ENCODE results near the gene MAGI1. TPM values are rescaled to one million over a fixed set of nuclear protein-coding genes. Genes with fewer than 3 reads are reported as not detected.

Gene MAGI1
- total RNA-seq, 1 experiment from 2014 or later: 38.6 TPM

- ATAC-seq: no peak
- CTCF ChIA-PET: no interaction called here
- POLR2A ChIA-PET: no interaction called here
These were observed 514.8 kb downstream of the MAGI1 start for GRCh38 chr3:65523878-65524277.

GRCh38 chr3:65521032-65521431, 517.7 kb downstream of the MAGI1 start:
- no peak overlapping the region for H3K9ac ChIP-seq (ENCODE audit: low read length)
- H3K9me3 ChIP-seq (ENCODE audit: control insufficient read depth in 1 of 2, insufficient read depth in 1 of 2, low read depth in 1 of 2, low read length in 2 of 2): no peaks in the 10 kb centered on the region
- no peak overlapping the region for H2AFZ ChIP-seq (ENCODE audit: low read depth, low read length, poor library complexity, severe bottlenecking)
- H3K27ac ChIP-seq (ENCODE audit: low read depth, low read length): no peak overlapping the region
- no peaks in the 10 kb centered on the region for H3K27me3 ChIP-seq (ENCODE audit: insufficient read depth, low read length)
- no TSS peak for BruUV-seq (replicated peaks)
- ChIA-PET CTCF (no interaction called here), POLR2A (no interaction called here), RAD21 (ENCODE audit: low non-redundant PET in 1 of 2, low total read pairs in 2 of 2, uncharacterized antibody in 2 of 2, unreplicated experiment in 2 of 2) (no interaction called here)
- no peaks in the 10 kb centered on the region for H3K36me3 ChIP-seq (ENCODE audit: control insufficient read depth in 1 of 2, insufficient read depth in 2 of 2, low read length in 2 of 2)
- no peak for DNase-seq (ENCODE audit: low read depth, low spot score)
- no peak overlapping the region for H3K4me2 ChIP-seq (ENCODE audit: low read length)
- no peak for ATAC-seq
- TF ChIP-seq POLR2A (IDR thresholded peaks at IDR 0.05; ENCODE audit: borderline replicate concordance, extremely low read depth, insufficient read depth, insufficient read length) (no peak), SIN3A (IDR thresholded peaks at IDR 0.05; ENCODE audit: low read depth) (no peak), EZH2phosphoT487 (IDR thresholded peaks at IDR 0.05; ENCODE audit: borderline replicate concordance) (no peak), SP1 (IDR thresholded peaks at IDR 0.05; ENCODE audit: low read depth) (no peak), ELF1 (IDR thresholded peaks at IDR 0.05; ENCODE audit: borderline replicate concordance, low read depth) (no peak), CEBPB (IDR thresholded peaks at IDR 0.05; ENCODE audit: low read depth) (no peak), EZH2 (IDR thresholded peaks at IDR 0.05) (no peak), CTCF (IDR thresholded peaks at IDR 0.05 in 2 of 3, conservative IDR thresholded peaks at IDR 0.05 in 1 of 3; ENCODE audit: borderline replicate concordance in 1 of 3, insufficient read depth in 1 of 3, low read depth in 2 of 3, low read length in 2 of 3) (no peak), POLR2AphosphoS5 (IDR thresholded peaks at IDR 0.05; ENCODE audit: low read depth, low read length) (no peak), RAD21 (IDR thresholded peaks at IDR 0.05; ENCODE audit: low read depth) (no peak), JUND (IDR thresholded peaks at IDR 0.05) (no peak), ZNF274 (IDR thresholded peaks at IDR 0.05; ENCODE audit: low read depth, low read length) (no peak)
- H3K4me3 ChIP-seq (replicated peaks in 1 of 2; ENCODE audit: low read depth in 1 of 2, low read length in 2 of 2): no peak overlapping the region
- intact Hi-C loops (cut with micrococcal nuclease): no loop called here
- H3K4me1 ChIP-seq (ENCODE audit: control insufficient read depth in 1 of 2, insufficient read depth in 2 of 2, low read length in 2 of 2): no peaks in the 10 kb centered on the region
- H3K9me2 ChIP-seq (ENCODE audit: insufficient read depth): no peaks in the 10 kb centered on the region
- no peaks in the 10 kb centered on the region for H3K79me2 ChIP-seq (ENCODE audit: insufficient read depth, low read length)
- no peaks in the 10 kb centered on the region for H4K20me1 ChIP-seq (ENCODE audit: insufficient read depth)

More at GRCh38 chr3:65523878-65524277, 514.8 kb downstream of the MAGI1 start:
- Histone ChIP-seq H3K4me3 (replicated peaks in 1 of 2; ENCODE audit: low read depth in 1 of 2, low read length in 2 of 2) (no peak overlapping the region), H3K9ac (ENCODE audit: low read length) (no peak overlapping the region), H3K4me1 (ENCODE audit: control insufficient read depth in 1 of 2, insufficient read depth in 2 of 2, low read length in 2 of 2) (no peaks in the 10 kb centered on the region), H2AFZ (ENCODE audit: low read depth, low read length, poor library complexity, severe bottlenecking) (no peak overlapping the region), H3K36me3 (ENCODE audit: control insufficient read depth in 1 of 2, insufficient read depth in 2 of 2, low read length in 2 of 2) (no peaks in the 10 kb centered on the region), H3K79me2 (ENCODE audit: insufficient read depth, low read length) (no peaks in the 10 kb centered on the region), H3K9me3 (ENCODE audit: control insufficient read depth in 1 of 2, insufficient read depth in 1 of 2, low read depth in 1 of 2, low read length in 2 of 2) (no peaks in the 10 kb centered on the region), H3K27ac (ENCODE audit: low read depth, low read length) (no peak overlapping the region), H3K4me2 (ENCODE audit: low read length) (no peak overlapping the region), H3K9me2 (ENCODE audit: insufficient read depth) (no peaks in the 10 kb centered on the region), H4K20me1 (ENCODE audit: insufficient read depth) (no peaks in the 10 kb centered on the region), H3K27me3 (ENCODE audit: insufficient read depth, low read length) (no peaks in the 10 kb centered on the region)
- intact Hi-C loops (cut with micrococcal nuclease): no loop called here
- no TSS peak for BruUV-seq (replicated peaks)
- RAD21 ChIA-PET (ENCODE audit: low non-redundant PET in 1 of 2, low total read pairs in 2 of 2, uncharacterized antibody in 2 of 2, unreplicated experiment in 2 of 2): no interaction called here
- no peak for DNase-seq (ENCODE audit: low read depth, low spot score)
- TF ChIP-seq YY1 (IDR thresholded peaks at IDR 0.05; ENCODE audit: extremely low read depth, insufficient replicate concordance, low read depth, low read length): no peak
- TF ChIP-seq EGR1 (IDR thresholded peaks at IDR 0.05; ENCODE audit: low read depth): no peak
- no peak for TF ChIP-seq RAD21 (IDR thresholded peaks at IDR 0.05; ENCODE audit: low read depth)
